Brain microvascular endothelial cell (primary cell): ENCODE results near the gene CDH13.
"Not testable (repeated sequence)": the region's sequence is repeated elsewhere in the genome, so short reads cannot be mapped to it uniquely, and the experiment has no call there.

Experiments used
- DNase-seq: peaks from one replicate; pipeline ENCODE4 v3.0.0-alpha.2; 2020
- H3K27ac ChIP-seq: fragments of 250-450 bp; sonication (Bioruptor Pico); 2 replicates; pipeline ENCODE4 v1.5.1; 2020; ENCODE audit warnings: mild to moderate bottlenecking, moderate library complexity
- H3K27me3 ChIP-seq: fragments of 250-450 bp; sonication (Bioruptor Pico); replicated peaks from 2 replicates; pipeline ENCODE4 v1.5.1; 2020; ENCODE audit warnings: mild to moderate bottlenecking
- H3K36me3 ChIP-seq: fragments of 250-450 bp; sonication (Bioruptor Pico); replicated peaks from 2 replicates; pipeline ENCODE4 v1.5.1; 2020; ENCODE audit warnings: mild to moderate bottlenecking
- H3K4me3 ChIP-seq: 2 replicates; pipeline ENCODE4 v1.5.1; 2011; ENCODE audit warnings: low read depth, mild to moderate bottlenecking, control low read depth, low read length, moderate library complexity
- in situ Hi-C: cut with HindIII; loops from 2 replicates; pipeline ENCODE4 v1.10.0; 2017; ENCODE audit warnings: low sequenced_read_pairs, low pct_ligation_motif_present
- TF ChIP-seq, protein P1 (sequence below): IDR thresholded peaks from 2 replicates; pipeline ENCODE4 v1.5.1; 2011; ENCODE audit warnings: low read depth, mild to moderate bottlenecking, moderate library complexity, low read length, control low read depth, inconsistent platforms; ENCODE audit errors: missing control alignments

The CDH13 gene

DNA sequence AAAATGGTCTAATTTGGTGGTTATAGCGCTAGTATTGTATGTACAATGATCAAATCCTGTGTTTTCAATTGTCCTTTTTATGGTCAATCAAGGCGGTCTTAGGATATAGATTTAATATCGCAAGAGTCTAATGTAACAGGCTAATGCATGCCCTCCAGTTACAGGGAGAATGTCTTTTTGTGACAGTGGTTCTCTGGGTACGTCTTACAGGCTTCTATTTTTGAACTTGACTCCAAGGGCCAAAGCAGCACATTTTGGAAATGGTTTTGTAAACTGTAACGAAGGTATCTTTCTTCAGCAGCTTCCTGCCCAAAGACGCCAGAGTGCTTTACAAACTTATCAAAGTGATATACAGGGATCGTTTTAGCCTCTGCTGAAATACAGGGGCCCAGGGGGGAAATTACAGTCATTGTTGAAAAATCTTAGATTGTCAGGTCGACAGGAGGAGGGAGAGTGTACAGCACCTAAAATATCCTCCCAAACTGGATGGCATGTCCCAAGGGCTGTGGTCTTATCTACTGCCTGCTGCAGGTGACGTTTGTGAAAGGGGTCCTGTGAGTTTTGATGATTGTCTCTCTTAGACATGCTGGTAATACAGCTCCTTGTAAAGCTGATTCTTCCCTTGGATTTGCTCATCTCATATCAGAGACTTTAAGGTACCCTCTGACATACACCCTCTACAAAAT lies 288.5 kb downstream of the CDH13 start:
- in situ Hi-C loops, result no loop called here
- DNase-seq, result no peak

GRCh38 chr16:82917886-82918595 lies 291.3 kb downstream of the CDH13 start:
- in situ Hi-C loops, result no loop called here

More for the DNA sequence above, 288.5 kb downstream of the CDH13 start:
- no peaks in the 10 kb centered on the region for H3K27me3 ChIP-seq
- H3K36me3 ChIP-seq, result peaks cover 1% of the 10 kb centered on the region
- H3K27ac ChIP-seq, result no peak overlapping the region
- TF ChIP-seq, protein P1, sequence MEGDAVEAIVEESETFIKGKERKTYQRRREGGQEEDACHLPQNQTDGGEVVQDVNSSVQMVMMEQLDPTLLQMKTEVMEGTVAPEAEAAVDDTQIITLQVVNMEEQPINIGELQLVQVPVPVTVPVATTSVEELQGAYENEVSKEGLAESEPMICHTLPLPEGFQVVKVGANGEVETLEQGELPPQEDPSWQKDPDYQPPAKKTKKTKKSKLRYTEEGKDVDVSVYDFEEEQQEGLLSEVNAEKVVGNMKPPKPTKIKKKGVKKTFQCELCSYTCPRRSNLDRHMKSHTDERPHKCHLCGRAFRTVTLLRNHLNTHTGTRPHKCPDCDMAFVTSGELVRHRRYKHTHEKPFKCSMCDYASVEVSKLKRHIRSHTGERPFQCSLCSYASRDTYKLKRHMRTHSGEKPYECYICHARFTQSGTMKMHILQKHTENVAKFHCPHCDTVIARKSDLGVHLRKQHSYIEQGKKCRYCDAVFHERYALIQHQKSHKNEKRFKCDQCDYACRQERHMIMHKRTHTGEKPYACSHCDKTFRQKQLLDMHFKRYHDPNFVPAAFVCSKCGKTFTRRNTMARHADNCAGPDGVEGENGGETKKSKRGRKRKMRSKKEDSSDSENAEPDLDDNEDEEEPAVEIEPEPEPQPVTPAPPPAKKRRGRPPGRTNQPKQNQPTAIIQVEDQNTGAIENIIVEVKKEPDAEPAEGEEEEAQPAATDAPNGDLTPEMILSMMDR, result no peak
- no peak overlapping the region for H3K4me3 ChIP-seq

DNA sequence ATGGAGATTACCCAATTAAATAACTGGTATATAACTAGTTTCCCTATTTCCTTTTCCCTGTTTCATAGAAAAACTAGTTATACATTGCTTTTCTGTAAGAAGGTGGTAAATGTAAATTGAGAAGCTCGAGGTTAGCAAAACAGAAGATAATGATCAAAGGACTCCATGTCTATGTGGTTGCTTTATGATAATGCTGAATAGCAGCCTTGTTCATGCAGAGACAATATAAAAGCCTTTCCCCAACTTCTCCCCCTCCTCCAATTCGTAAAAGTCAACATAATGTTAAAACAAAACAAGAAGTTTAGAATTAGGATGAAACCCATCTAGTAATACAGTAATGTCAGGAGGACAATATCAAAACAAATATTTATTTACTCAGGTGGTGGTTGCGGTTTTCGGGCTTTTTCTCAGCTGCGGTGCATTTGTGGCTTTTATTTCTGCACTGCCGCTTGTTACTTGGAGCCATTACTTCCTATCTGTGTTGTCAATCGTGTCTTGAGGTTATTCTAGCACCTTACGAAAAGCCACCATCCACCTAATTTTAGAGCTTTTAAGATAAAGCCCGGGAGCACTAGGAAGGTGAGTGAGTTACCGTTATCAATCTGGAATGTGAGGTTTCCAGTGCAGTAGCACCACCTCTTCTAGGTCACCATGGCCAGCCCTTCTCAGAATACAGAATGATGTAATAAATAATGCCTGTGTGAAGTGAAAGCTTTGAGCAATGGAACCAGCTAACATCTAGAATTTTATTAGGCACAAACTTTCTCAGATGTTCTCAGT lies 297.5 kb downstream of the CDH13 start:
- no peak overlapping the region for H3K27ac ChIP-seq
- in situ Hi-C loops, result no loop called here
- DNase-seq, result no peak
- H3K27me3 ChIP-seq, result no peaks in the 10 kb centered on the region
- no peak overlapping the region for H3K4me3 ChIP-seq
- TF ChIP-seq, protein P1, result no peak
- H3K36me3 ChIP-seq, result peaks cover 3% of the 10 kb centered on the region

More at GRCh38 chr16:82917886-82918595, 291.3 kb downstream of the CDH13 start:
- H3K36me3 ChIP-seq, result peaks cover 3% of the 10 kb centered on the region
- H3K27ac ChIP-seq, result no peak overlapping the region
- no peaks in the 10 kb centered on the region for H3K27me3 ChIP-seq
- DNase-seq, result no peak
- TF ChIP-seq, protein P1, result no peak
- no peak overlapping the region for H3K4me3 ChIP-seq

- H3K27me3 ChIP-seq, result no peaks in the 10 kb centered on the region
- in situ Hi-C loops, result no loop called here
- no peak overlapping the region for H3K4me3 ChIP-seq
- no peak for DNase-seq
- TF ChIP-seq, protein P1, result no peak
- no peak overlapping the region for H3K27ac ChIP-seq
- H3K36me3 ChIP-seq, result no peaks in the 10 kb centered on the region
Measured at GRCh38 chr16:82926500-82926899, 299.7 kb downstream of the CDH13 start.

GRCh38 chr16:82933933-82934332 lies 307.2 kb downstream of the CDH13 start:
- H3K27ac ChIP-seq, H3K36me3 ChIP-seq, H3K4me3 ChIP-seq, DNase-seq, in situ Hi-C loops, H3K27me3 ChIP-seq: not testable (repeated sequence)

DNA sequence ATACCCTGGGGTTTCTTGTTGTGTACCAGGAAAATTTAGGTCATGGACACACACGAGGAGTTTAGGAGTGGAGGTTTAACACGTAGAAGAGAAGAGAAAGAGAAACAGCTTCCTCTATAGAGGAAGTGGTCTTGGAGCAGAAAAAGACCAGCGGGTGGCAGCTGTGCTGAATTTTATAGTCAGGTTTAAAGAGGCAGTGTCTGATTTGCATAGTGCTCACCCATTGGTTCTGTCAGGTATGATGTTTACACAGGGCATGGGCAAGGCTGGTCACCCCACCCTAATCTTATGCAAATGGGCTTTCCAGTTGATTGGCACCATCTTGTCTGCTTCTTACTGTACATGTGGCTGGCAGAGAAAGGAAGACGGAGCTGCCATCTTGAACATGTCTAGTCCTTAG lies 309.0 kb downstream of the CDH13 start:
- Histone ChIP-seq H3K27ac (no peak overlapping the region), H3K27me3 (no peaks in the 10 kb centered on the region), H3K36me3 (no peaks in the 10 kb centered on the region), H3K4me3 (no peak overlapping the region)
- TF ChIP-seq, protein P1, result no peak
- DNase-seq, result no peak
- in situ Hi-C loops, result no loop called here
